ENCODE results near the gene CGB2. TPM values are rescaled to one million over a fixed set of nuclear protein-coding genes. Genes with fewer than 3 reads are reported as not detected.

Gene CGB2
- total and polyA plus RNA-seq, 9 of the 15 experiments (the other 6 are each of a cell fraction or from before 2014, with no cell fraction given) = 0.22 TPM; not detected in 8

GRCh38 chr19:48993175-48994034 is 38.3 kb upstream of the CGB2 start, which contains the start of the genes GYS1 and RUVBL2 (continued):
- TF ChIP-seq CUX1 (CRISPR knock-in tag; IDR thresholded peaks at IDR 0.05) = no peak
- peak; percentile 97 for TF ChIP-seq GABPA (tag; conservative IDR thresholded peaks at IDR 0.05; ENCODE audit: low read depth)
- TF ChIP-seq EGR1 (conservative IDR thresholded peaks at IDR 0.05) = peak; percentile 85
- peak; percentile 23; the same call in 1 of the 2 replicates for TF ChIP-seq TARDBP (IDR thresholded peaks at IDR 0.05)
- no peak for TF ChIP-seq HNRNPH1 (optimal IDR thresholded peaks at IDR 0.05; ENCODE audit: low read depth, low read length)
- no peak for TF ChIP-seq CHD4 (IDR thresholded peaks at IDR 0.05; ENCODE audit: insufficient read depth, insufficient replicate concordance, low read depth, low read length, poor library complexity, severe bottlenecking)
- peak in 1 of 2 experiments; percentile 78; a peak in 2 of 4 replicates for TF ChIP-seq ARNT (IDR thresholded peaks at IDR 0.05)
- no peak for TF ChIP-seq SIRT6 (IDR thresholded peaks at IDR 0.05; ENCODE audit: low read depth, low read length)
- TF ChIP-seq ZNF197 (CRISPR knock-in tag; IDR thresholded peaks at IDR 0.05; ENCODE audit: low read depth) = no peak
- peak; percentile 99 for TF ChIP-seq PKNOX1 (IDR thresholded peaks at IDR 0.05)
- no peak for TF ChIP-seq DIDO1 (tag; IDR thresholded peaks at IDR 0.05; ENCODE audit: low read depth)
- TF ChIP-seq PCBP2 (IDR thresholded peaks at IDR 0.05; ENCODE audit: low read depth, low read length, poor library complexity, severe bottlenecking) = no peak
- TF ChIP-seq HNRNPK (IDR thresholded peaks at IDR 0.05; ENCODE audit: low read depth, low read length, poor library complexity, severe bottlenecking) = no peak
- TF ChIP-seq HES1 (IDR thresholded peaks at IDR 0.05; ENCODE audit: low read depth) = no peak
- peak; percentile 97 for TF ChIP-seq POLR2AphosphoS5 (IDR thresholded peaks at IDR 0.05; ENCODE audit: control insufficient read depth, insufficient read depth, low read depth, low read length)
- 0 out of 4 replicates have a peak, but pooled peaks of 1 of the 2 experiments have one; percentile 59 for TF ChIP-seq UBTF (IDR thresholded peaks at IDR 0.05; ENCODE audit: borderline replicate concordance in 1 of 2, low read depth in 2 of 2, low read length in 2 of 2)
- TF ChIP-seq BRD4 (IDR thresholded peaks at IDR 0.05) = no peak

All from K562 (cell line).